Measurements from ENCODE around the gene PRPF6. TPM values are rescaled to one million over a fixed set of nuclear protein-coding genes. Genes with fewer than 3 reads are reported as not detected.

The PRPF6 gene
- total RNA-seq, 3 donors from 2014 or later, result 51.2 to 64.4 (median 59.1) TPM

DNA sequence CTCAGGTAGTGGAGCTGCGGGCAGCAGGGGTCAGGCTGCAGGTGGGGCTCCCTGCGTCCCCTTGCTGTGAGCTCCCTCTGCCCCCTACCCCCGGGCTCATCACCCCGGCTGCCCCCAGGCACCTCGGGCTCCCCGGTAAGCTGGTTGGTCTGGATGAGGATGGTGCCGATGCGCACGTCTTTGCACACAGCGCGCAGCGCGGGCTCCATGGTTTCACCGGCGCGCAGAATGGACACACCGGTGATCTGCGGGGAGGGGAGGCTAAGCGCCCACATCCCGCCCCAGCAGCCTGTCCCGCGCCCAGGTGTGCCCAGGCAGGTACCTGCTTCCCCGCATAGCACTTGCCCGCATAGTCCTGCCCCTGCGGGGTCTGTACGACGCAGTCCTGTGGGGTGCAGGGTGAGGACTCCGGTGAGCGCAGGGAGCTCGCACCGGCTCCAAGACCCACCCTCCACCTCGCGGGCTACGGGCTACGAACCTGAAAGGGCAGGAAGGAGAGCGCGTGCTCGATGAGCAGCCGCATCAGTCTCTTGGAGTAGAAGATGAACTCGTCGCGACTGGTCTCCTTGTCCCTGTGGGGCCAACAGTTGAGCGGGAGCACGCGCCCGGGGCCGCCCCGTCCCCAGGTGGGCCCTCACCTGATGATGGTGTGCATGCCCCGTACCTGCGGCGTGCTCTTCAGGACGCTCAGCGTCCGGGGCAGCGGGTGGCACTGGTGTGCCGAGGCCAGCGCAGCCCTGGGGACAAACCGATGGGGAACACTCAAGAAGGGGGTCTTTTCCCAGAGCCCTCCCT is 40.3 kb upstream of the PRPF6 start:
- DNase-seq (peak in 2 of 3 donors; percentile 35 to 57), ATAC-seq (no peak)
- Histone ChIP-seq H3K36me3 (ENCODE audit: low read depth) (no peaks in the 10 kb centered on the region), H3K9me3 (no peaks in the 10 kb centered on the region), H3K4me1 (ENCODE audit: low read depth) (no peaks in the 10 kb centered on the region), H3K4me3 (no peak overlapping the region)
- no peak for TF ChIP-seq CTCF (IDR thresholded peaks at IDR 0.05)
- intact Hi-C loops (cut with DNase I, micrococcal nuclease), result no loop called here

GRCh38 chr20:63941282-63942081 is 39.5 kb upstream of the PRPF6 start:
- no peaks in the 10 kb centered on the region for H3K4me1 ChIP-seq (ENCODE audit: low read depth)
- no peak for TF ChIP-seq CTCF (IDR thresholded peaks at IDR 0.05)
- ATAC-seq (peak; percentile 72), DNase-seq (peak; percentile 67 to 90 (median 68))
- no peaks in the 10 kb centered on the region for H3K36me3 ChIP-seq (ENCODE audit: low read depth)
- H3K4me3 ChIP-seq, result no peak overlapping the region
- intact Hi-C loops (cut with DNase I, micrococcal nuclease), result no loop called here
- H3K9me3 ChIP-seq, result no peaks in the 10 kb centered on the region

DNA sequence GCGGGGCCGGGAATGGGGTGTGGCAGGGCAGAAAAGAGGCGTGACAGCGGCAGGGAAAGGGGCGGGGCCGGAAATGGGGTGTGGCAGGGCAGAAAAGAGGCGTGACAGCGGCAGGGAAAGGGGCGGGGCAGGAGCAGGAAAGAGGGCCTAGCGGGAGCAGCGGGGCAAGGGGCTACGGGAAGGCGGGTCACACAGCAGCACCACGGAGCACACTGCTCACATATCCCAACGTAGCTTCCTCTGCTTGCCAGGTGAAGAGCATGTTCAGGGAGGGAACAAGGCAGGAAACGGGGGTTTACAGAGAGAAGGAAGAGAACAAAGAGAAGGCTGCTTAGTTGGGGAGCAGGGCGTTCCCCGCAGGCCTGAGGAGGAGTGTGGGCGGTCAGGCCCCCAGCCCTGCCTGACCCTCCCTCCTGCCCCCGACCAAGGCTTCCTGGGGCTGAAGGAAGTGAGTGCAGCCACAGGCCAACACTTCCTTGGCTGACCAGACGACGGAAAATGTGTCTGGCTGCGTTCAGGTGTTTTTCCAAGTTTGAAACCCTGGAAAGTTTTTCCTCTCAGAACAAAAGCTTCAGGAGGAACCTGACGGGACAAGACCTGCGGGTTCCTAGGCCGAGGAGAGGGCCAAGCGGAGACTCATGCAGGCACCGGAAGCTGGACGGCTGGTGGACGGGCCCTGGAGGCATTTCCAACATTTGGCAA is 38.5 kb upstream of the PRPF6 start:
- no peaks in the 10 kb centered on the region for H3K4me1 ChIP-seq (ENCODE audit: low read depth)
- peak; percentile 53 to 82 (median 72) for DNase-seq

GRCh38 chr20:63942969-63943807 is 37.7 kb upstream of the PRPF6 start:
- peaks cover 6% of the 10 kb centered on the region for H3K4me1 ChIP-seq (ENCODE audit: low read depth)
- no peak for TF ChIP-seq CTCF (IDR thresholded peaks at IDR 0.05)
- DNase-seq (peak in 2 of 3 donors; percentile 30 to 58), ATAC-seq (no peak)
- no peaks in the 10 kb centered on the region for H3K9me3 ChIP-seq
- H3K4me3 ChIP-seq, result no peak overlapping the region
- H3K36me3 ChIP-seq (ENCODE audit: low read depth), result no peaks in the 10 kb centered on the region
- intact Hi-C loops (cut with DNase I, micrococcal nuclease), result no loop called here

More for the DNA sequence above, 38.5 kb upstream of the PRPF6 start:
- TF ChIP-seq CTCF (IDR thresholded peaks at IDR 0.05), result no peak
- ATAC-seq, result peak; percentile 23
- intact Hi-C loops (cut with DNase I, micrococcal nuclease), result no loop called here
- Histone ChIP-seq H3K36me3 (ENCODE audit: low read depth) (no peaks in the 10 kb centered on the region), H3K4me3 (no peak overlapping the region), H3K9me3 (no peaks in the 10 kb centered on the region)

- Histone ChIP-seq H3K9me3 (no peaks in the 10 kb centered on the region), H3K36me3 (ENCODE audit: low read depth) (no peaks in the 10 kb centered on the region), H3K4me3 (no peak overlapping the region), H3K4me1 (ENCODE audit: low read depth) (peaks cover 10% of the 10 kb centered on the region)
- peak in 1 of 3 donors; percentile 19 for DNase-seq
- intact Hi-C loops (cut with DNase I, micrococcal nuclease), result no loop called here
- no peak for TF ChIP-seq CTCF (IDR thresholded peaks at IDR 0.05)
- ATAC-seq, result no peak
Observed at GRCh38 chr20:63943808-63944077, 37.2 kb upstream of the PRPF6 start.

All from mucosa of descending colon (tissue), 3 donors.